ES-I3 (cell line): ENCODE data around the gene FAM83C.

Experiments
- H3K36me3 ChIP-seq: 2 replicates; pipeline ENCODE4 v1.6.1; 2013; ENCODE audit warnings: mild to moderate bottlenecking, low read length, control low read depth, moderate library complexity; ENCODE audit not compliant: insufficient read depth
- H3K4me1 ChIP-seq: 2 replicates; pipeline ENCODE4 v1.6.1; 2013; ENCODE audit warnings: mild to moderate bottlenecking, control low read depth, low read length; ENCODE audit not compliant: insufficient read depth
- H3K9ac ChIP-seq: 2 replicates; pipeline ENCODE4 v1.6.1; 2013; ENCODE audit warnings: low read depth, mild to moderate bottlenecking, low read length, moderate library complexity
- H3K9me3 ChIP-seq: 2 replicates; pipeline ENCODE4 v1.6.1; 2013; ENCODE audit warnings: mild to moderate bottlenecking, low read length, moderate library complexity; ENCODE audit not compliant: control insufficient read depth, insufficient read depth

FAM83C gene

DNA sequence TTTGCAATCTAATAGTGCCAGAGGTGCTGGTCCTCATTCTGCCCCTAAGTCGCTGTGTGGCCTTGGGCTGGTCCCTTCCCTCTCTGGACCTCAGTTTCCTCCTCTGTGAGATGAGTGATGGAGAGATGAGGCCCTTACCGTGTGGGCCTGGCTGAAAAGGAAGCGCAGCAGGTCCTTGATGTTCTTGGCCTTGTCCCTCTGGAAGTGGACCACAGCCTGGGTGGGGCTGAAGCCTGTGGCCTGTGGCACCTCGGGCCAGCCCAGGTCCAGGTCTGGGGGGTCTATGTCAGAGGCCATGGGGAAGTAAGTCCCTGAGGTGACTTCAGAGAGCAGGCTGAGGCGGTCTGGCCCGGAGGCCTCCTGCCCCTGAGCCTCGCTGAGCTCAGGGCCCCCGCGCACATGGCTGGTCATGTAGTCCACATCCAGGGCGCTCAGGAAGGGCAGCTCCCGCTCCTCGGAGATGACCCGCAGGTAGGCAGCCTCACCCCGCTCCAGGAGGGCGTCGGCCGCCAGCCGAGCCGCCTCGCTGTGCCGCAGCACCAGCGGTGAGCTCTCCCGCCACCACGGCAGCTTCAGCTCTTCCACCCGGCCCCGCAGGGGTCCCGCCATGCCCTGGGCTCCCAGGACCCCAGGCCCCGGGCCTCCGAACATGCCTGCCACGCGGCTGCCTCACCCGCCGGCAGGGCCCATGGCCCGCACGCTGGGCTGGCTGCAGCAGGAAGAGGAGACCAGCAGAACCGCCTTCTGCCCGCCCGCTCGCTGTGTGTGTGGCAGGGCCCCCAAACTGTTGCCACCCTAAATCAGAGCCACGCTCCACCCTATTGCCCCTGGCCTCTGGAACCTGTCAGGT is at the start of gene FAM83C:
FAM83C (minus strand) TSS at position 772 of the 850 bp plus-strand sequence; CDS start at position 651, 121 bp downstream.
- H3K9ac ChIP-seq, result no peak within 1 kb of the TSS
- H3K9me3 ChIP-seq, result no peaks in the 10 kb centered on the region

DNA sequence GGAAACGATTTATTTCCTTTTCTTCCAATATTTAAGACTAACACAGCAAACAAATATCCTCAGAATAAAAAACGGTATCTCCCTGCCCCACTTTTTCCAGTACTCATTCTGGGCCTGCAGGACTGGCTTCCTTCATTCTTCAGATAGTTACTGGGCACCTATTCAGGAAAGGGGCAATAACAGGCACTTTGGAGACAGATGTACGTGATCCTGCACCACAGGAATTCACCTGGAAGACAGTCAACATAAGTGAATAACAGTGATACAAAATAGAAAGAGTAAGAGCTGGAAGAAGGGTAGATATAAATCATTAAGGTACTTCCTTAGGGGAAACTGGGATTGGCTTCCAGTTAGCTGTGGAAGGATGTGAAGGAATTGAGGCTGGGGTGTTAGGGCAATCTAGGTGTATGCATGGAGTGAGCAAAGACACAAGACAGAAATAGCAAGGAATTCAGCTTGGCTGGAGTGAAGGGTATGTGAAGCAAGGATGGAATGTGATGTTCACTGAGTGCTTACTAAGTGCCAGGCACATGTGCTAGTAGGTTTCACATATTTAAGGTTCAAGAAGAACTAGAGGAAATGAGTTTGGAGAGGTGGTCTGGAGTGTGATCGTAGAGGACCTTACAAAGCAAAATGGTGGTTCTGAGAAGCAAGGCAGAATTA is 49.3 kb upstream of the FAM83C start:
- Histone ChIP-seq H3K9me3 (no peaks in the 10 kb centered on the region), H3K36me3 (peaks cover 3% of the 10 kb centered on the region; the same call in 1 of the 2 replicates), H3K9ac (no peak overlapping the region), H3K4me1 (no peaks in the 10 kb centered on the region)

More for the DNA sequence above, at the start of gene FAM83C:
- no peaks in the 10 kb centered on the region for H3K4me1 ChIP-seq
- H3K36me3 ChIP-seq, result no peaks in the 10 kb centered on the region

- H3K4me1 ChIP-seq, result no peaks in the 10 kb centered on the region
- H3K9ac ChIP-seq, result no peak overlapping the region
- no peaks in the 10 kb centered on the region; the same call in 1 of the 2 replicates for H3K36me3 ChIP-seq
- H3K9me3 ChIP-seq, result no peaks in the 10 kb centered on the region
These were observed 48.2 kb upstream of the FAM83C start for GRCh38 chr20:35340436-35340835.

GRCh38 chr20:35339636-35340035 is 47.4 kb upstream of the FAM83C start:
- H3K9me3 ChIP-seq, result no peaks in the 10 kb centered on the region
- no peaks in the 10 kb centered on the region for H3K36me3 ChIP-seq
- H3K4me1 ChIP-seq, result no peaks in the 10 kb centered on the region
- H3K9ac ChIP-seq, result no peak overlapping the region

- no peaks in the 10 kb centered on the region for H3K4me1 ChIP-seq
- no peak overlapping the region for H3K9ac ChIP-seq
- H3K9me3 ChIP-seq, result no peaks in the 10 kb centered on the region
- no peaks in the 10 kb centered on the region for H3K36me3 ChIP-seq
These were observed 46.8 kb upstream of the FAM83C start for GRCh38 chr20:35339007-35339406.

GRCh38 chr20:35334311-35335101 is 42.3 kb upstream of the FAM83C start:
- Histone ChIP-seq H3K4me1 (no peaks in the 10 kb centered on the region), H3K9me3 (no peaks in the 10 kb centered on the region), H3K9ac (no peak overlapping the region), H3K36me3 (no peaks in the 10 kb centered on the region)

- Histone ChIP-seq H3K36me3 (no peaks in the 10 kb centered on the region), H3K9ac (no peak overlapping the region), H3K4me1 (peaks cover 5% of the 10 kb centered on the region), H3K9me3 (no peaks in the 10 kb centered on the region)
These were observed 41.4 kb upstream of the FAM83C start for GRCh38 chr20:35333606-35334005.

GRCh38 chr20:35332540-35333200 is 40.4 kb upstream of the FAM83C start:
- Histone ChIP-seq H3K36me3 (no peaks in the 10 kb centered on the region), H3K9ac (no peak overlapping the region), H3K4me1 (peaks cover 5% of the 10 kb centered on the region), H3K9me3 (no peaks in the 10 kb centered on the region)

- Histone ChIP-seq H3K4me1 (peaks cover 5% of the 10 kb centered on the region), H3K9ac (no peak overlapping the region), H3K36me3 (no peaks in the 10 kb centered on the region), H3K9me3 (no peaks in the 10 kb centered on the region)
These were observed 37.4 kb upstream of the FAM83C start for GRCh38 chr20:35329435-35330139.

- Histone ChIP-seq H3K9me3 (no peaks in the 10 kb centered on the region), H3K9ac (no peak overlapping the region), H3K36me3 (no peaks in the 10 kb centered on the region), H3K4me1 (peaks cover 5% of the 10 kb centered on the region)
These were observed 36.5 kb upstream of the FAM83C start for GRCh38 chr20:35328689-35329088.

- Histone ChIP-seq H3K36me3 (no peaks in the 10 kb centered on the region), H3K9me3 (no peaks in the 10 kb centered on the region), H3K4me1 (peaks cover 5% of the 10 kb centered on the region), H3K9ac (no peak overlapping the region)
These were observed 36.0 kb upstream of the FAM83C start for GRCh38 chr20:35328095-35328685.

- Histone ChIP-seq H3K36me3 (no peaks in the 10 kb centered on the region), H3K4me1 (peaks cover 5% of the 10 kb centered on the region), H3K9ac (no peak overlapping the region), H3K9me3 (no peaks in the 10 kb centered on the region)
These were observed 35.1 kb upstream of the FAM83C start for GRCh38 chr20:35327074-35327976.

DNA sequence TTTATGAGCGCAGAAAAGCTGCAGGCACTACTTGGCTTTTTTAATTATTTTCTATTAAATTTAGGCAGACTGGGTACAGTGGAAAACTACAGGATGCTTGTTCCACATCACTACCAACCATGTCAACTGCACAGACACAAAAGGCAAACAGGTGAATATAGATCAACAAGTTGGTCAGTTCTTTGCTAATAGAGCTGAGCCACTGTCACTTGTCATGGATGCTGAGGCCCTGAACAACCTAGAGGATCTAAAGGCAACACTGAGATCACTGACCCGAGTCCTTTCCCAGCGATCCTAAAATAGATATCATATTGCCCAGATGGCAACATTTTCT is 34.5 kb upstream of the FAM83C start:
- H3K9ac ChIP-seq, result no peak overlapping the region

More for the DNA sequence above, 34.5 kb upstream of the FAM83C start:
- Histone ChIP-seq H3K36me3 (no peaks in the 10 kb centered on the region), H3K9me3 (no peaks in the 10 kb centered on the region), H3K4me1 (peaks cover 5% of the 10 kb centered on the region)
